ENCODE results near the gene HPSE2.

The HPSE2 gene

GRCh38 chr10:98713586-98713985, 522.1 kb downstream of the HPSE2 start:
- no peak for ATAC-seq
- TF ChIP-seq BACH2 (CRISPR knock-in tag; IDR thresholded peaks at IDR 0.05; ENCODE audit: borderline replicate concordance): no peak
- TF ChIP-seq ZC3H10 (CRISPR knock-in tag; IDR thresholded peaks at IDR 0.05): no peak
- TF ChIP-seq ISL1 (CRISPR knock-in tag; IDR thresholded peaks at IDR 0.05): no peak
- TF ChIP-seq CSDC2 (CRISPR knock-in tag; IDR thresholded peaks at IDR 0.05): no peak
- TF ChIP-seq CSRNP3 (CRISPR knock-in tag; IDR thresholded peaks at IDR 0.05): no peak
- TF ChIP-seq TOX (CRISPR knock-in tag; IDR thresholded peaks at IDR 0.05; ENCODE audit: borderline replicate concordance): no peak
- no peak for TF ChIP-seq ZNF8 (CRISPR knock-in tag; IDR thresholded peaks at IDR 0.05)
- TF ChIP-seq CREB5 (CRISPR knock-in tag; IDR thresholded peaks at IDR 0.05; ENCODE audit: low read depth): no peak
- TF ChIP-seq SNAI2 (CRISPR knock-in tag; IDR thresholded peaks at IDR 0.05): no peak
- no peak for TF ChIP-seq ARNTL (CRISPR knock-in tag; IDR thresholded peaks at IDR 0.05; ENCODE audit: borderline replicate concordance, low read depth)
- TF ChIP-seq PPARA (CRISPR knock-in tag; IDR thresholded peaks at IDR 0.05; ENCODE audit: borderline replicate concordance): no peak
- no peak for TF ChIP-seq RARB (CRISPR knock-in tag; IDR thresholded peaks at IDR 0.05)
- TF ChIP-seq PATZ1 (CRISPR knock-in tag; IDR thresholded peaks at IDR 0.05; ENCODE audit: borderline replicate concordance): no peak
- no peak for TF ChIP-seq TCF4 (CRISPR knock-in tag; IDR thresholded peaks at IDR 0.05; ENCODE audit: borderline replicate concordance)
- TF ChIP-seq ZNF70 (CRISPR knock-in tag; IDR thresholded peaks at IDR 0.05): no peak
- no peak for TF ChIP-seq ZFP30 (CRISPR knock-in tag; IDR thresholded peaks at IDR 0.05)

- TF ChIP-seq CSRNP3 (CRISPR knock-in tag; IDR thresholded peaks at IDR 0.05) (no peak), CREB5 (CRISPR knock-in tag; IDR thresholded peaks at IDR 0.05; ENCODE audit: low read depth) (no peak), TSHZ2 (CRISPR knock-in tag; IDR thresholded peaks at IDR 0.05) (no peak)
- ATAC-seq: no peak
These were observed 539.1 kb downstream of the HPSE2 start for GRCh38 chr10:98696516-98696915.

GRCh38 chr10:98694883-98695282, 540.8 kb downstream of the HPSE2 start:
- no peak for ATAC-seq
- TF ChIP-seq TOX (CRISPR knock-in tag; IDR thresholded peaks at IDR 0.05; ENCODE audit: borderline replicate concordance) (no peak), ZC3H10 (CRISPR knock-in tag; IDR thresholded peaks at IDR 0.05) (no peak), ZNF565 (CRISPR knock-in tag; conservative IDR thresholded peaks at IDR 0.05; ENCODE audit: low read depth) (no peak), CREB5 (CRISPR knock-in tag; IDR thresholded peaks at IDR 0.05; ENCODE audit: low read depth) (no peak), PPARA (CRISPR knock-in tag; IDR thresholded peaks at IDR 0.05; ENCODE audit: borderline replicate concordance) (no peak), SNAI2 (CRISPR knock-in tag; IDR thresholded peaks at IDR 0.05) (no peak), PATZ1 (CRISPR knock-in tag; IDR thresholded peaks at IDR 0.05; ENCODE audit: borderline replicate concordance) (no peak), ARNTL (CRISPR knock-in tag; IDR thresholded peaks at IDR 0.05; ENCODE audit: borderline replicate concordance, low read depth) (no peak)
